CD14-positive monocyte (primary cell): ENCODE measurements around the gene NAE1. TPM values are rescaled to one million over a fixed set of nuclear protein-coding genes. Genes with fewer than 3 reads are reported as not detected.

ENCODE experiments used
- DNase-seq, 3 donors: peaks; one replicate each; pipeline ENCODE4 v3.0.0-alpha.2; 2011 to 2022
- H2AFZ ChIP-seq: 2 replicates; pipeline ENCODE4 v1.6.0; 2012; ENCODE audit warnings: mild to moderate bottlenecking, low read depth, low read length, inconsistent platforms; ENCODE audit not compliant: insufficient read depth, poor library complexity, severe bottlenecking
- H3K27ac ChIP-seq, 2 donors: 1 replicate in 1 of 2; 2 replicates in 1 of 2; pipeline ENCODE4 v1.5.1; 2012 to 2013; ENCODE audit warnings: low read length in 2 of 2, control low read depth in 1 of 2, inconsistent platforms in 1 of 2, low read depth in 1 of 2, mild to moderate bottlenecking in 1 of 2
- H3K27me3 ChIP-seq, 2 donors: one replicate each; pipeline versions ENCODE4 v1.6.0 to v1.6.1; 2011 to 2013; ENCODE audit warnings: low read length in 2 of 2; ENCODE audit not compliant: control insufficient read depth in 2 of 2, insufficient read depth in 2 of 2
- H3K36me3 ChIP-seq, 2 donors: replicated peaks in 1 of 2; 1 replicate in 1 of 2; 2 replicates in 1 of 2; pipeline versions ENCODE4 v1.5.1 to v1.6.1; 2012 to 2013; ENCODE audit warnings: low read length in 2 of 2, control low read depth in 1 of 2, inconsistent platforms in 1 of 2, mild to moderate bottlenecking in 1 of 2; ENCODE audit not compliant: insufficient read depth in 2 of 2, control insufficient read depth in 1 of 2
- H3K4me1 ChIP-seq, 2 donors: 1 replicate in 1 of 2; 2 replicates in 1 of 2; pipeline versions ENCODE4 v1.5.1 to v1.6.1; 2012 to 2013; ENCODE audit warnings: low read length in 2 of 2, control low read depth in 1 of 2, inconsistent platforms in 1 of 2, mild to moderate bottlenecking in 1 of 2, moderate library complexity in 1 of 2; ENCODE audit not compliant: insufficient read depth in 2 of 2, control insufficient read depth in 1 of 2
- H3K4me2 ChIP-seq: replicated peaks from 2 replicates; pipeline ENCODE3; 2012; ENCODE audit warnings: low read length, moderate library complexity, mild to moderate bottlenecking; ENCODE audit not compliant: poor library complexity, severe bottlenecking; ENCODE audit errors: extremely low read depth
- H3K4me3 ChIP-seq, 3 experiments: fragments of 200-600 bp in 1 of 3; sonication (generic) in 1 of 3; replicated peaks in 1 of 3; 1 replicate in 2 of 3; 2 replicates in 1 of 3; pipeline ENCODE4 v1.5.1; 2011 to 2013; ENCODE audit warnings: low read length in 3 of 3, mild to moderate bottlenecking in 3 of 3, control low read depth in 2 of 3, low read depth in 2 of 3, inconsistent platforms in 1 of 3, moderate library complexity in 1 of 3
- H3K79me2 ChIP-seq: 2 replicates; pipeline ENCODE4 v1.6.0; 2012; ENCODE audit warnings: mild to moderate bottlenecking, control low read depth, inconsistent platforms, low read length, moderate library complexity; ENCODE audit not compliant: insufficient read depth
- H3K9ac ChIP-seq: 2 replicates; pipeline ENCODE4 v1.6.0; 2017; ENCODE audit warnings: low read length, mild to moderate bottlenecking; ENCODE audit not compliant: insufficient read depth, poor library complexity, severe bottlenecking
- H3K9me3 ChIP-seq, 2 donors: replicated peaks in 1 of 2; 1 replicate in 1 of 2; 2 replicates in 1 of 2; pipeline versions ENCODE4 v1.5.1 to v1.6.1; 2012 to 2013; ENCODE audit warnings: low read length in 2 of 2, control low read depth in 1 of 2; ENCODE audit not compliant: control insufficient read depth in 1 of 2, insufficient read depth in 1 of 2
- H4K20me1 ChIP-seq: 2 replicates; pipeline ENCODE4 v1.6.0; 2012; ENCODE audit warnings: mild to moderate bottlenecking, low read length, control low read depth, moderate library complexity; ENCODE audit not compliant: insufficient read depth
- H3K27ac Mint-ChIP-seq, 7 donors: one replicate each; pipeline ENCODE4 v1.8.0; 2020; ENCODE audit warnings: mild to moderate bottlenecking in 7 of 7, mixed read lengths in 7 of 7, moderate library complexity in 6 of 7, inconsistent platforms in 2 of 7
- H3K27me3 Mint-ChIP-seq, 3 donors: one replicate each; pipeline ENCODE4 v1.8.0; 2021 to 2022; ENCODE audit warnings: low read depth in 3 of 3, mild to moderate bottlenecking in 3 of 3, mixed read lengths in 3 of 3, moderate library complexity in 3 of 3, inconsistent platforms in 1 of 3
- H3K36me3 Mint-ChIP-seq, 2 donors: one replicate each; pipeline ENCODE4 v1.8.0; 2020; ENCODE audit warnings: mixed read lengths in 2 of 2, inconsistent platforms in 1 of 2, mild to moderate bottlenecking in 1 of 2
- H3K4me1 Mint-ChIP-seq: one replicate; pipeline ENCODE4 v1.8.0; 2020; ENCODE audit warnings: mild to moderate bottlenecking, mixed read lengths
- H3K4me3 Mint-ChIP-seq, 2 donors: one replicate each; pipeline ENCODE4 v1.8.0; 2020; ENCODE audit warnings: mild to moderate bottlenecking in 2 of 2, mixed read lengths in 2 of 2, moderate library complexity in 1 of 2
- H3K9me3 Mint-ChIP-seq, 7 donors: one replicate each; pipeline ENCODE4 v1.8.0; 2020 to 2022; ENCODE audit warnings: mixed read lengths in 7 of 7, mild to moderate bottlenecking in 6 of 7, moderate library complexity in 6 of 7, inconsistent platforms in 2 of 7
- CTCF ChIP-seq: fragments of 200-600 bp; IDR thresholded peaks from one replicate; pipeline ENCODE4 v1.8.0; 2022; ENCODE audit warnings: antibody characterized with exemption, mild to moderate bottlenecking
- WGBS: methylation state at CpG from one replicate; pipeline ENCODE4 v1.1.5; 2013; ENCODE audit warnings: missing lambda C conversion rate; ENCODE audit not compliant: insufficient coverage; 5-methylcytosine and 5-hydroxymethylcytosine counted together
- intact Hi-C, 2 donors: fragments of 100-400 bp; cut with micrococcal nuclease; formaldehyde crosslinking; loops; one replicate each; pipeline versions ENCODE4 v1.15.0 to v1.15.1; 2023
- polyA plus RNA-seq, 3 donors: library from polyadenylated mRNA; depleted of rRNA in 1 of 3; unstranded in 2 of 3; stranded (reverse) in 1 of 3; fragments of 300-500 nt in 2 of 3; fragments of >200 nt in 1 of 3; fragmentation: Illumina TruSeq in 2 of 3; gene quantifications; 1 replicate in 2 of 3; 2 replicates in 1 of 3; pipeline ENCODE4 v1.2.3, GENCODE V29; 2012 to 2021

The NAE1 gene
- polyA plus RNA-seq, 3 donors: 10.8 to 18.6 (median 16.8) TPM

GRCh38 chr16:66842765-66843164 lies 12.0 kb upstream of the NAE1 start:
- no peak overlapping the region for H3K4me3 ChIP-seq
- no peak overlapping the region for H3K9ac ChIP-seq
- H3K36me3 ChIP-seq: no peaks in the 10 kb centered on the region
- H3K79me2 ChIP-seq: no peaks in the 10 kb centered on the region
- peaks cover 53 to 65% (median 63%) of the 10 kb centered on the region in 3 donors for H3K27me3 Mint-ChIP-seq
- peaks cover 12% of the 10 kb centered on the region for H3K4me1 Mint-ChIP-seq
- TF ChIP-seq CTCF: no peak
- no peaks in the 10 kb centered on the region for H4K20me1 ChIP-seq
- 85% methylated on average over 5 of the region's 7 CpGs for WGBS
- DNase-seq: no peak
- H3K4me3 Mint-ChIP-seq: no peak overlapping the region
- intact Hi-C loops: no loop called here
- no peak overlapping the region for H3K4me2 ChIP-seq
- peaks cover 0 to 14% of the 10 kb centered on the region in 2 donors for H3K9me3 ChIP-seq
- H3K27ac Mint-ChIP-seq: peak overlapping the region in 1 of 7 donors; percentile 2
- peaks cover 5 to 16% (median 12%) of the 10 kb centered on the region in 7 donors for H3K9me3 Mint-ChIP-seq
- H3K27me3 ChIP-seq: peaks cover 22 to 55% of the 10 kb centered on the region in 2 donors
- no peak overlapping the region for H3K27ac ChIP-seq
- peaks cover 6 to 10% of the 10 kb centered on the region in 2 donors for H3K4me1 ChIP-seq
- no peak overlapping the region for H2AFZ ChIP-seq
- H3K36me3 Mint-ChIP-seq: peaks cover 0 to 9% of the 10 kb centered on the region in 2 donors

GRCh38 chr16:66841366-66841765 lies 10.6 kb upstream of the NAE1 start:
- Mint-ChIP-seq H3K27ac (no peak overlapping the region), H3K4me1 (peaks cover 12% of the 10 kb centered on the region), H3K36me3 (peaks cover 0 to 8% of the 10 kb centered on the region in 2 donors), H3K9me3 (peaks cover 6 to 16% (median 12%) of the 10 kb centered on the region in 7 donors), H3K4me3 (no peak overlapping the region), H3K27me3 (peaks cover 46 to 52% (median 52%) of the 10 kb centered on the region in 3 donors)
- H3K79me2 ChIP-seq: no peaks in the 10 kb centered on the region
- no peak overlapping the region for H3K4me3 ChIP-seq
- TF ChIP-seq CTCF: no peak
- H3K36me3 ChIP-seq: no peaks in the 10 kb centered on the region
- WGBS: 95% methylated on average over 3 of the region's 4 CpGs
- no peak overlapping the region for H3K27ac ChIP-seq
- H3K9ac ChIP-seq: no peak overlapping the region
- H3K4me2 ChIP-seq: no peak overlapping the region
- no peaks in the 10 kb centered on the region for H4K20me1 ChIP-seq
- no peak for DNase-seq
- H2AFZ ChIP-seq: no peak overlapping the region
- peaks cover 17 to 42% of the 10 kb centered on the region in 2 donors for H3K27me3 ChIP-seq
- peaks cover 0 to 14% of the 10 kb centered on the region in 2 donors for H3K9me3 ChIP-seq
- intact Hi-C loops: no loop called here
- peaks cover 6 to 10% of the 10 kb centered on the region in 2 donors for H3K4me1 ChIP-seq
